Measurements from ENCODE around the gene EML4.
"Not testable (repeated sequence)": the region's sequence is repeated elsewhere in the genome, so short reads cannot be mapped to it uniquely, and the experiment has no call there.

Gene EML4

GRCh38 chr2:42171396-42171980 lies 2.3 kb downstream of the EML4 start:
- no peak for DNase-seq (ENCODE audit: low spot score)

GRCh38 chr2:42172020-42172419 lies 2.9 kb downstream of the EML4 start:
- no peak for DNase-seq (ENCODE audit: low spot score)

- no peak for DNase-seq (ENCODE audit: low spot score)
These were observed 3.4 kb downstream of the EML4 start for GRCh38 chr2:42172566-42172965.

GRCh38 chr2:42173467-42173866 lies 4.3 kb downstream of the EML4 start:
- DNase-seq (ENCODE audit: low spot score) = not testable (repeated sequence)

GRCh38 chr2:42176992-42177738 lies 8.0 kb downstream of the EML4 start:
- DNase-seq (ENCODE audit: low spot score) = no peak

GRCh38 chr2:42178335-42178734 lies 9.2 kb downstream of the EML4 start:
- no peak for DNase-seq (ENCODE audit: low spot score)

- DNase-seq (ENCODE audit: low spot score) = no peak
These were observed 11.1 kb downstream of the EML4 start for GRCh38 chr2:42180300-42180699.

- no peak for DNase-seq (ENCODE audit: low spot score)
These were observed 13.6 kb downstream of the EML4 start for GRCh38 chr2:42182654-42183308.

GRCh38 chr2:42183775-42184174 lies 14.6 kb downstream of the EML4 start:
- DNase-seq (ENCODE audit: low spot score) = no peak

- no peak for DNase-seq (ENCODE audit: low spot score)
These were observed 15.2 kb downstream of the EML4 start for GRCh38 chr2:42184346-42184745.

- no peak for DNase-seq (ENCODE audit: low spot score)
These were observed 16.2 kb downstream of the EML4 start for GRCh38 chr2:42185220-42185921.

- DNase-seq (ENCODE audit: low spot score) = no peak
These were observed 17.2 kb downstream of the EML4 start for GRCh38 chr2:42186366-42186765.

- DNase-seq (ENCODE audit: low spot score) = no peak
These were observed 17.9 kb downstream of the EML4 start for GRCh38 chr2:42186945-42187632.

GRCh38 chr2:42187886-42188285 lies 18.7 kb downstream of the EML4 start:
- no peak for DNase-seq (ENCODE audit: low spot score)

GRCh38 chr2:42189235-42189566 lies 20.0 kb downstream of the EML4 start:
- DNase-seq (ENCODE audit: low spot score) = no peak

GRCh38 chr2:42190191-42190590 lies 21.0 kb downstream of the EML4 start:
- no peak for DNase-seq (ENCODE audit: low spot score)

- no peak for DNase-seq (ENCODE audit: low spot score)
These were observed 22.3 kb downstream of the EML4 start for GRCh38 chr2:42191285-42192009.

- no peak for DNase-seq (ENCODE audit: low spot score)
These were observed 22.8 kb downstream of the EML4 start for GRCh38 chr2:42192010-42192373.

- DNase-seq (ENCODE audit: low spot score) = no peak
These were observed 23.8 kb downstream of the EML4 start for GRCh38 chr2:42192652-42193566.

GRCh38 chr2:42193722-42194187 lies 24.6 kb downstream of the EML4 start:
- peak; percentile 10 for DNase-seq (ENCODE audit: low spot score)
